K562 (cell line): ENCODE results near the gene IFT25. TPM values are rescaled to one million over a fixed set of nuclear protein-coding genes. Genes with fewer than 3 reads are reported as not detected.
A peak's percentile ranks its signal among the peaks of the same experiment; 100 is the strongest.

ENCODE experiments used
- AFF4 ChIP-seq: sonication (generic); formaldehyde crosslinking; IDR thresholded peaks from 2 replicates; pipeline ENCODE4 v1.8.0; 2023; ENCODE audit warnings: mild to moderate bottlenecking, missing genetic modification reagents
- MCM2 ChIP-seq: fragments of 450-650 bp; IDR thresholded peaks from 2 replicates; pipeline ENCODE4 v1.6.1; 2017; ENCODE audit warnings: low read depth, mild to moderate bottlenecking
- MGA ChIP-seq: fragments of 450-650 bp; IDR thresholded peaks from 2 replicates; pipeline ENCODE4 v1.6.1; 2016; ENCODE audit warnings: mild to moderate bottlenecking, moderate library complexity
- NCOA6 ChIP-seq: fragments of 450-650 bp; IDR thresholded peaks from 2 replicates; pipeline ENCODE4 v1.6.1; 2017; ENCODE audit warnings: mild to moderate bottlenecking
- PBX2 ChIP-seq, 2 experiments: IDR thresholded peaks in 1 of 2; conservative IDR thresholded peaks in 1 of 2; 2 replicates each; pipeline ENCODE4 v1.6.1; 2016; ENCODE audit warnings: low read depth in 2 of 2, mild to moderate bottlenecking in 1 of 2, missing compliant biosample characterization in 1 of 2, missing genetic modification characterization in 1 of 2, moderate library complexity in 1 of 2
- PRPF4 ChIP-seq: fragments of 200-400 bp; formaldehyde crosslinking; IDR thresholded peaks from one replicate; pipeline ENCODE4 v1.6.1; 2017; ENCODE audit warnings: low read length, low read depth, mild to moderate bottlenecking; ENCODE audit not compliant: insufficient read depth, poor library complexity, severe bottlenecking
- polyA plus RNA-seq, 8 experiments: library from polyadenylated mRNA; depleted of rRNA in 4 of 8; stranded (reverse) in 5 of 8; unstranded in 3 of 8; fragments of >200 nt; fragmentation: Nextera tagmentation in 2 of 8; fragmentation: Illumina TruSeq in 1 of 8; extraction: Ambion mirVana in 2 of 8; extraction: Trizol in 1 of 8; gene quantifications; 2 replicates each; pipeline versions ENCODE4 v1.2.1 to v1.2.3, GENCODE V29; 2011 to 2014; ENCODE audit warnings: inconsistent platforms in 1 of 8, missing spikeins in 1 of 8
- total RNA-seq, 7 experiments: library from RNA; depleted of rRNA in 6 of 7; stranded (reverse); fragments of >200 nt in 6 of 7; fragmentation: Illumina TruSeq in 2 of 7; extraction: Trizol in 2 of 7; gene quantifications; 2 replicates each; pipeline versions ENCODE4 v1.2.1 to v1.2.3, GENCODE V29; 2011 to 2021; ENCODE audit warnings: low replicate concordance in 1 of 7

The IFT25 gene
- total and polyA plus RNA-seq, 9 of the 15 experiments (the other 6 are each of a cell fraction or from before 2014, with no cell fraction given): 93.6 to 209 (median 167) TPM

- TF ChIP-seq MGA (no peak), PBX2 (CRISPR knock-in tag; IDR thresholded peaks at IDR 0.05; ENCODE audit: low read depth) (no peak), PBX2 (tag; conservative IDR thresholded peaks at IDR 0.05; ENCODE audit: low read depth) (no peak), MCM2 (no peak), AFF4 (CRISPR knock-in tag) (0 out of 2 replicates have a peak, but pooled peaks have one; percentile 18), PRPF4 (no peak), NCOA6 (no peak)
Observed at GRCh38 chr1:53889304-53890298, 55.9 kb downstream of the IFT25 start, which contains the start of gene YIPF1 (continued).
